Measurements from ENCODE around the gene UBE2C. TPM values are rescaled to one million over a fixed set of nuclear protein-coding genes. Genes with fewer than 3 reads are reported as not detected.
"Not testable (repeated sequence)": the region's sequence is repeated elsewhere in the genome, so short reads cannot be mapped to it uniquely, and the experiment has no call there.

UBE2C gene
- total RNA-seq, 1 experiment from 2014 or later = 249 TPM

DNA sequence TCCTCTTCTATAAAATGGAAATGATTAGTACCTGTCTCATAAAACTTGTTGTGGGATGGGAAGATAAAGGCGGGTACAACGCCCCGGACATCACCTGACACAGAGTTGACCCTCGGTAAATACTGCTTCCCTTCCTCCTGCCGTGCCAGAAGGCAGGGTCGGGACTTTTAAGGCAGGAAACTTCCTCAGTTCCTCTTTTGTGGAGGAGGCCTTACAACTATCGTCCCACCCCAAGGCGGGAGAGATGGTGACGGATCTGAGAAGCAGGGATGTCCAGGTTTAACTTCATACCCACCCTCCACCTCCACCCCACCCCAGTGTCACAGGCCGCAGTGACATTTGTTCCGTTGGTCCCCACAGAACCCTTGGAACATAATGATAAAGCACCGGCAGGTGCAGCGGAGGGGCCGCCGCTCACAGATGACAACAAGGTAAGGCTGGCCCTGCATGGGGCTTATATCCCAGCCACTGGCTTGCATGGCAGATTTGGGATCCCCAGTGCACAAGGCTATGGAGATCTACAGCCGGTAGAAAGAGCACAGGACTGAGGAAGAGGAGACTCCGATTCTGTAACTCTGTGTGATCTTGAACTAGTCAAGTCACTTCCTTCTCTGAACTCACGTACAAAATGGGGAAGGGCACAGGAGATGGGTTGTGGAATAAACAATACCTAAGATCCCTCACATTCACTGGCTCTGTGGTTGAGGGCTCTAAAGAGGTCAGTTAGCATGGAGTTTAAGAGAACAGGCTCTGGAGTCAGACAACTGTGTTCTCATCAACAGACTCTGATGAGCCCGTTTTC, 19.9 kb upstream of the UBE2C start (continued):
- TF ChIP-seq E2F4 (CRISPR knock-in tag; IDR thresholded peaks at IDR 0.05; ENCODE audit: borderline replicate concordance, low read depth) (no peak), EMX1 (CRISPR knock-in tag; IDR thresholded peaks at IDR 0.05) (no peak), FOXJ3 (CRISPR knock-in tag; IDR thresholded peaks at IDR 0.05; ENCODE audit: borderline replicate concordance) (no peak), MYBL2 (CRISPR knock-in tag; IDR thresholded peaks at IDR 0.05) (no peak), IRF2 (CRISPR knock-in tag; IDR thresholded peaks at IDR 0.05; ENCODE audit: borderline replicate concordance, low read depth) (no peak), SOX15 (CRISPR knock-in tag; IDR thresholded peaks at IDR 0.05) (no peak), GTF2I (CRISPR knock-in tag; conservative IDR thresholded peaks at IDR 0.05) (no peak), CDX4 (CRISPR knock-in tag; IDR thresholded peaks at IDR 0.05; ENCODE audit: borderline replicate concordance) (no peak)

DNA sequence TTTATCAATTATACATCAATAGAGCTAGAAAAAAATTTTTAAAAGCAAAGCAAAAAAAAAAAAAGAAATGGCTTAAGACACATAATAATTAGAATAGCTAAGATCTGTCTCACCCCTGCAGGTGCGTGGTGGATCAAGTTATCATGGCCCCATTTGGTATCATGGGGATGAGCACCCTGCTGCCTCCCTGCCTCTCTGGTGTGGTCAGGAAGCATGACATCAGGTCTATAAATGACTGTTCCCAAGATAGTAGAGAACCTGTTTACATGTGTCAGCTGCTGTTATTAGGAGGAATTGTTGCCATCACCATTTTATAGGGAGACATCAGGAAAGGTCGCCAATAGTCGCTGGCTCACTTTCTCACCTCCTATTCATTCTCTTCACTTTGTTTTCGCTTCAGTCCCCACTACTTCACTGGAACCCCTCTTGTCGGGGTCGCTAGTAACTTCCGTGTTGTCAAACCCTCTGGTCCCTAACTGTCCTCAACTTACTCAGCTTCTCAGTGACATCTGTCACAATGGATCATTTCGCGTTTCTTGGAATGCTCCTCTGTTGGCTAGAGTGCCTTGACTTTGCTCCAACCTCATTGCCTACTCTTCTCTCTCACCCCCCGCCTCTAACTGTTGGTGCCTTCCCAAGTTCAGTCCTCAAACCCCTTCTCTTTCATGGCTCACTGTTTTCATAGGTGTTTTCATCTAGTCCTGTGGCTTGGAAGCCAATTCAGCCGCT, 15.9 kb upstream of the UBE2C start:
- H3K4me1 Mint-ChIP-seq = peaks cover 11% of the 10 kb centered on the region
- H3K27ac Mint-ChIP-seq = no peak overlapping the region
- ATAC-seq (no peak), DNase-seq (ENCODE audit: low spot score) (no peak)
- TF ChIP-seq, protein P1, sequence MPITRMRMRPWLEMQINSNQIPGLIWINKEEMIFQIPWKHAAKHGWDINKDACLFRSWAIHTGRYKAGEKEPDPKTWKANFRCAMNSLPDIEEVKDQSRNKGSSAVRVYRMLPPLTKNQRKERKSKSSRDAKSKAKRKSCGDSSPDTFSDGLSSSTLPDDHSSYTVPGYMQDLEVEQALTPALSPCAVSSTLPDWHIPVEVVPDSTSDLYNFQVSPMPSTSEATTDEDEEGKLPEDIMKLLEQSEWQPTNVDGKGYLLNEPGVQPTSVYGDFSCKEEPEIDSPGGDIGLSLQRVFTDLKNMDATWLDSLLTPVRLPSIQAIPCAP (CRISPR knock-in tag; IDR thresholded peaks at IDR 0.05) = no peak
- TF ChIP-seq MYBL2 (CRISPR knock-in tag; IDR thresholded peaks at IDR 0.05) = no peak
- no peak for TF ChIP-seq ETV6 (CRISPR knock-in tag; IDR thresholded peaks at IDR 0.05)
- TF ChIP-seq GRHL2 (CRISPR knock-in tag; IDR thresholded peaks at IDR 0.05; ENCODE audit: insufficient replicate concordance, severe bottlenecking) = no peak
- TF ChIP-seq, protein P2, sequence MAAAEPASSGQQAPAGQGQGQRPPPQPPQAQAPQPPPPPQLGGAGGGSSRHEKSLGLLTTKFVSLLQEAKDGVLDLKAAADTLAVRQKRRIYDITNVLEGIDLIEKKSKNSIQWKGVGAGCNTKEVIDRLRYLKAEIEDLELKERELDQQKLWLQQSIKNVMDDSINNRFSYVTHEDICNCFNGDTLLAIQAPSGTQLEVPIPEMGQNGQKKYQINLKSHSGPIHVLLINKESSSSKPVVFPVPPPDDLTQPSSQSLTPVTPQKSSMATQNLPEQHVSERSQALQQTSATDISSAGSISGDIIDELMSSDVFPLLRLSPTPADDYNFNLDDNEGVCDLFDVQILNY (CRISPR knock-in tag; IDR thresholded peaks at IDR 0.05) = no peak
- TF ChIP-seq, protein P3, sequence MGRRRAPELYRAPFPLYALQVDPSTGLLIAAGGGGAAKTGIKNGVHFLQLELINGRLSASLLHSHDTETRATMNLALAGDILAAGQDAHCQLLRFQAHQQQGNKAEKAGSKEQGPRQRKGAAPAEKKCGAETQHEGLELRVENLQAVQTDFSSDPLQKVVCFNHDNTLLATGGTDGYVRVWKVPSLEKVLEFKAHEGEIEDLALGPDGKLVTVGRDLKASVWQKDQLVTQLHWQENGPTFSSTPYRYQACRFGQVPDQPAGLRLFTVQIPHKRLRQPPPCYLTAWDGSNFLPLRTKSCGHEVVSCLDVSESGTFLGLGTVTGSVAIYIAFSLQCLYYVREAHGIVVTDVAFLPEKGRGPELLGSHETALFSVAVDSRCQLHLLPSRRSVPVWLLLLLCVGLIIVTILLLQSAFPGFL (CRISPR knock-in tag; IDR thresholded peaks at IDR 0.05; ENCODE audit: borderline replicate concordance) = no peak
- no peak for TF ChIP-seq ZNF671 (CRISPR knock-in tag; IDR thresholded peaks at IDR 0.05)
- TF ChIP-seq, protein P4, sequence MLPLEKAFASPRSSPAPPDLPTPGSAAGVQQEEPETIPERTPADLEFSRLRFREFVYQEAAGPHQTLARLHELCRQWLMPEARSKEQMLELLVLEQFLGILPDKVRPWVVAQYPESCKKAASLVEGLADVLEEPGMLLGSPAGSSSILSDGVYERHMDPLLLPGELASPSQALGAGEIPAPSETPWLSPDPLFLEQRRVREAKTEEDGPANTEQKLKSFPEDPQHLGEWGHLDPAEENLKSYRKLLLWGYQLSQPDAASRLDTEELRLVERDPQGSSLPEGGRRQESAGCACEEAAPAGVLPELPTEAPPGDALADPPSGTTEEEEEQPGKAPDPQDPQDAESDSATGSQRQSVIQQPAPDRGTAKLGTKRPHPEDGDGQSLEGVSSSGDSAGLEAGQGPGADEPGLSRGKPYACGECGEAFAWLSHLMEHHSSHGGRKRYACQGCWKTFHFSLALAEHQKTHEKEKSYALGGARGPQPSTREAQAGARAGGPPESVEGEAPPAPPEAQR (CRISPR knock-in tag; IDR thresholded peaks at IDR 0.05) = no peak
- TF ChIP-seq TP53 (CRISPR knock-in tag; IDR thresholded peaks at IDR 0.05) = no peak
- no peak for TF ChIP-seq GABPB1 (CRISPR knock-in tag; IDR thresholded peaks at IDR 0.05)
- no peak for TF ChIP-seq CREB1 (CRISPR knock-in tag; IDR thresholded peaks at IDR 0.05)
- POLR2A ChIA-PET = no interaction called here
- no peaks in the 10 kb centered on the region for H3K27me3 Mint-ChIP-seq (ENCODE audit: low read depth)
- H3K9me3 Mint-ChIP-seq = no peaks in the 10 kb centered on the region
- CTCF ChIA-PET = interaction anchor here (1.9 kb wide), 1 partner anchor 25 kb away, joined by 6 read pairs; no protein-coding TSS in a partner anchor
- H3K4me3 Mint-ChIP-seq = no peak overlapping the region
- peaks cover 33% of the 10 kb centered on the region for H3K36me3 Mint-ChIP-seq

GRCh38 chr20:45797510-45797909, 14.9 kb upstream of the UBE2C start:
- H3K4me1 Mint-ChIP-seq; H3K4me3 Mint-ChIP-seq; ATAC-seq; POLR2A ChIA-PET; CTCF ChIA-PET; H3K27ac Mint-ChIP-seq; H3K9me3 Mint-ChIP-seq; DNase-seq (ENCODE audit: low spot score); H3K27me3 Mint-ChIP-seq (ENCODE audit: low read depth): not testable (repeated sequence)
- H3K36me3 Mint-ChIP-seq = peaks cover 35% of the 10 kb centered on the region

GRCh38 chr20:45797955-45798354, 14.5 kb upstream of the UBE2C start:
- H3K4me3 Mint-ChIP-seq; ATAC-seq; H3K9me3 Mint-ChIP-seq; DNase-seq (ENCODE audit: low spot score); H3K4me1 Mint-ChIP-seq; H3K27ac Mint-ChIP-seq; POLR2A ChIA-PET; H3K27me3 Mint-ChIP-seq (ENCODE audit: low read depth): not testable (repeated sequence)
- peaks cover 34% of the 10 kb centered on the region for H3K36me3 Mint-ChIP-seq
- CTCF ChIA-PET = interaction anchor here (2.1 to 2.2 kb wide), 2 partner anchors 27 to 36 kb away, joined by 7 to 17 read pairs; partner anchors contain the start of gene SNX21
